GM19193 (cell line): ENCODE data around the gene JARID2.

Experiments used
- POLR2A ChIP-seq: IDR thresholded peaks from 4 replicates; pipeline ENCODE4 v1.6.1; 2011; ENCODE audit not compliant: insufficient read depth, insufficient read length; ENCODE audit errors: extremely low read depth

JARID2 gene

DNA sequence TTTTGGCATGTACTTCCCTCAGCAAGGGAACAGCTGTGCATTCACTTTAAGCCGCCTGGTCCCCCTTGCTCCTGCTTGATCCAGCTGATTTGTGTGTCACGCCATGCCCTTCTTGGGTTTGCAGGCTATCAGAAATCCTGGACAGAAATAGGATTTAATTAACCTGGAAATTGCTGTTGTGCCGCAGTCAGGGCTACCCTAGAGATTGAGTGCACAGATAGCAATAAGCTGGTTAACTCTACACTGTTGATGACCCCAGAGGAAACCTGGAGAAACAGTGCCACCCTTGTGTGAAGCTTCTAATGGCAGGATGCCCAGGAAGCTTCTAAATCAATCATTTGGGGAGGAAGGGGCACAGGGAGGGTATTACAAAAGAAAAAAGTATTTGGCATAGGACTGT is 199.0 kb downstream of the JARID2 start:
- no peak for TF ChIP-seq POLR2A

GRCh38 chr6:15447546-15448267 is 201.8 kb downstream of the JARID2 start:
- no peak for TF ChIP-seq POLR2A

DNA sequence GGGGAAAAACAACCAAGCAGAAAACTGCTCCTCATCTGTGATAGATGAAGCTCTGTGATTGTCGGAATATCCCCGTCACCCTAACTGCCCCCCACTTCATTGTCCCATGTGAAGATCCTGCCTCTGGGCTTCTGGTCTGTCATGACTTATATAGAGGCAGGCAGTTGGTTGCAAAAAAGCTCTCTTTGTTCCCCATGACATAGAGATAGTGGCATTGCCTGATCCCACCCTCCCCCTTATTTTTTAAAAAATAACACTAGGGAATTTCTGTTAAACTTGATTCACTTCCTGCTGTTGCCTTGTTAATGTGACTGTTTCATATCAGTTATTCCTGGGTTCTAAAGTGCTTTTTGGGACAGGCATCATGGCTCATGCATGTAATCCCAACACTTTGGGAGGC is 203.1 kb downstream of the JARID2 start:
- TF ChIP-seq POLR2A = no peak

- no peak for TF ChIP-seq POLR2A
These were observed 205.9 kb downstream of the JARID2 start for GRCh38 chr6:15451738-15452137.

DNA sequence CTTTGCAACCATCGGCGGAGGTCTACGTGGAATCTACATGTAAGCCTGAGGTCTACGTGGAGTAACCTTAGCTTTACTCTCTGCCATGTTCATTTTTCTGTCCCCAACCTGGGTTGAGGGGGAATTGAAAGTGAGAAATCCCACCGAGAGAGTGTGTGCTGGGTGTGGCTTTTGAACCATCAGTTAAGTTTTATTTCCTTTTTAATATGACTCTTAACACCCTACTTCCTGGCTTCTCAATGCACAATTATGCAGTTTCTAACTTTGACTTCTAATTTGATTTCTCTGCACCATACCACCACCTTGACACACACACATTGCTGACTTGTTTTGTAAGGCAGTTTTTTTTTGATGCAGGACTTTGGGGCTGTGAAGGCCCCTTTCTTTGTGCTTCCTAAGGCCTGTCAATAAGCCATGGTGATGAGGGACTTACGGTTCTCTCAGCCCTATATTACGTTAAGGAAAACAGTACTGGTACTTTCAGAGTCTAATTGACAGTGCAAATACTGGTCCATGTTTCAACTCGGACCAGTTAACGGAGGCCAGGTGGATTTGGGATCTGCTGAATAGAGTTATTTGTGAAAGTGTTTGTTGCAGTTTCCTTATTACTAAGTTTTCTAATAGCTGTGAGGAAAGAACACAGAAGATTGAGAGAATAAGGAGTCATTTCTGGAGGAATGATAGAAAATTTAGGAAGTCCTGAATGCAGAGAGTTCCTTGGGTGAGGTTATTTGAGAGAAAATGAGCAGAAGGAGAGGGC is 206.5 kb downstream of the JARID2 start:
- TF ChIP-seq POLR2A = no peak

DNA sequence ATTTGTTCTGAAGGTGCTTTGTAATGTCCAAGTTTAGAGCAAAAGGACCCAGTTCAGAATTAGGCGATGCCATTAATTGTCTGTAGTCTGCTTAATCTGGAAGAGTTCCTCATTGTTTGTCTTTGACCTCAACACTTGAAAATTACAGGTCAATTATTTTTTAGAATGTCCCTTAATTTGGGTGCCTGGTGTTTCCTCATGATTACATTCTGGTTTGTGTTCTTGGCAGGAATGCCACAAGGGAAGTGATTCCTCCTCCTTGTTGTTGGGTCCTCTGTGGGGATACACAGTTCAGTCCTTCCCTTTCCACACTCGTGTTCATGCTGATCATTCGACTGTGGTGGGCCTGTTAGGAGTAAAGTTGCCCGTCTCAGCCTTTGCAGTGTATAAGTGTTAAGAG is 207.3 kb downstream of the JARID2 start:
- TF ChIP-seq POLR2A = no peak

GRCh38 chr6:15453622-15454021 is 207.8 kb downstream of the JARID2 start:
- no peak for TF ChIP-seq POLR2A

DNA sequence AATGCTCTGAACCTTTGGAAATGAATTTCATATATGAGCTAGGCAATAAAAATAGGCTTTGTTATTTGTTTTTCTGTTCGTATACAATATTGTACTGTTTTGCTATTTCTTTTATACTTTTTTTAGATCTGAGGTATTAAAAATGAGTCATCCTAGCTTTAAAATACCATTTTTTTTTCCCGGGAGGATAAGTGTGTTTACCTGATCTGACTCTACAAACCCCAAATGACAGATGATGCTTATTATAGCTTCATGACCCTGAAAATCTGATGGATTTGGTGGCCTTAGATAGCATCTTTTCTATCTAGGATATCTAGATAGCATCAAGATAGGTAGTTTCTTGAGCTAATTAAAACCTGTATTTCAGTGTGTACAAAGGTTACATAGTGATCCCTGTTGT is 210.6 kb downstream of the JARID2 start:
- no peak for TF ChIP-seq POLR2A

DNA sequence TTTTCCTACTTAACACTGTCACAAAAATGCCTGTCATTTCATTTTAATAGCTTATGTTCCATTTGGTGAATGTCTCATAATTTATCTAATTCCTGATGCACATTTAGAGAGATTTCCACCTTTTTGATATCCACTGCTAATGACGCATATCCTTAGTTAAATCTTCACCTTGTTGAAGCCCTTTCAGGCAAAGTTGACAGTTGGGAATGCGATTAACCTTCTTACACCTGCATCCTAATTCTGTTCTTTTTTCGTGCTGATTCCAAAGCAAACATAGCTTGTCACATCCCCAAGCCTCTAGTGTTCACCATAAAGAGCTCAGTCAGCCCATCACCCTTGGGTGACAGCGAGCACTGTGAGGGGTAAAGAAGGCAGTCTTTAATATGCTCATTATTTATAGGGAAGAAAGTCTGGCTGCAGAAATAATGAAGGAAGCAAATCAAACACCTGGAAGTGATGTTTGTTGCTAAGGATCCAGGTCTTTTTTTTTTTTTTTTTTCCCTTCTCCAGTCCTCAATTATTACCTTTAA is 211.3 kb downstream of the JARID2 start:
- TF ChIP-seq POLR2A = no peak

DNA sequence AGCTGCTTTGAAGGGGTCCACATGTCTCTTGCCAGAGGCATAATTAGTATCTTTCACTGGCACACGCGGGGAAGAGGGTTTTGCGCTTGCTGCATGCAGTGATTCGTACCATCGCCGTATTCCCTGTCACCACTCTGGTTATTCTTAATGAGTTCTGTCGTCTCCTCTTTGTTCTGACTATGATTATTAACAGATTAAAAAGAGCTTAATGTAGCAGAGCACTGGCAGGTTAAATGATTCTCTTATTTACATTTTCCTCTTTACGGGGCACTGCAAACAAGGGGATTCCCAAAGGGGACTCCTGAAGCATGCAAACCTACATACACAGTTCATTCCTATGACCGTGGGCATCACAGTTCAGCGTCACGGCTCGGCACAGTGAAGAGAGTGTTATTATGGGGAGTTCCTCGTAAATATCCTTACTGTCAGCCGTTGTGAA is 212.2 kb downstream of the JARID2 start:
- no peak for TF ChIP-seq POLR2A

DNA sequence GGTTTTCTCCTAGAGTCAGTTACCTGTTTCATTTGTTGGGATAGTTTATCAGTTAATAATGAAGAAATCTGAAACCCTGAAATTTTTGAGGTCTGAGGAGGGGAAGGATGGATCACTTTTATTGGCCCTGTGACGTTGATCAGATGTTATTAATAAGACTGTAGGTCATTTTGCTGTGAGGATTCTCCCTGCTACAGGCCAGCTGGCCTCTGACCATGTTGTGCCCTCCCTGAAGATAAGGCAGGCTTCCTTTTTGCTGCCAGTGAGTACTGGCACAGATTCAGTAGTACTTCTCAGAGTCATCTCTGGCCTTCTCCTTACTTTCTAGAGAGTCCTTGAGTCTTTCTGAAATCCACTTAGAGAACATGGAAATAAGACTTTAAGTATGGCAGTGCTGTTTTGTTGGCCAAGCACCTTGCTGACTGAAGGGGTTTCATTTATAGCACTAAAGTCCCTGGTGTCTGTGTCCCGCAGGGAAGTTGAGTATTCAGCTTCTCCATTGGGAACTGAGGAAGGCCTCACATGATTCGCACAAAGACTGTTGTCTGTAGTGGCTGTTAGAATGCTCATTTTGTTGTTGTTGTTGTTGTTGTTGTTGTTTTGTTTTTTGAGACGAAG is 214.3 kb downstream of the JARID2 start:
- no peak for TF ChIP-seq POLR2A

DNA sequence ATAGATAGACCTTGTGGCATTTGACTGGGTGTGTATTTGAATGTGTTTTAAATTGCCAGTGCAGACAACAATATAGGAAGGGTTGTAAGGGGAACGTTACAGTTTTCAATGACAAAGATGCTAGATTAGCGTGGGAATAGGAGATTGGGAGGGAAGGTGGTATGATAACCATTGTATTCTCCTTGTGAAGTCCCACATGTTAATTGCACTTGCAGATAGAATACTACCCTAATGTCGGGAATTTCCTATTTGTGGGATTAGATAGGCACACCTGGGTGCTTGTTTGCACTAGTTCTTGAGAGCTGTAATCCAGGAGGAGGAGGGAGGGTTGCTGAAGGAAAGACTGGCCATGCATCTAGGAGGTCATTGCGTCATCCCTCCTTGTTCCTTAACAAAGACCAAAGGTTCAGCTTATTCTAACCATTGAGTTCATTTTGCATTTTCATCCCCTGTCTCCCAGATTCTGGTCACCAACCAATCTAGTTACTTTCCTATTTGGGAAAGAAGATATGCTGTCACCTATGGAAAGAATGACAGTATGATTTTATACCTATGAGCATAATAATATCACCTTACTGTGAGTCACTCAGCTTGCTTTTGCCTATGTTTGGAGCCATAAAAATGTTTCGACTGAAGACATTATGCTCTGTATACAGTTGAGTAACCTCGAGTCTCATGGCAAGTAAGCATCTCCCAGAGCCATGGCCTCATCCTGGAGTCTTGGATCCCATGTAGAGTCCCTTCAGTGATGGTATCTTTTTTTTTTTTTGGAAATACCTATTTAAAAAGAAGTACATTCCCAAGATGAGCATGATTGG is 215.5 kb downstream of the JARID2 start:
- no peak for TF ChIP-seq POLR2A

DNA sequence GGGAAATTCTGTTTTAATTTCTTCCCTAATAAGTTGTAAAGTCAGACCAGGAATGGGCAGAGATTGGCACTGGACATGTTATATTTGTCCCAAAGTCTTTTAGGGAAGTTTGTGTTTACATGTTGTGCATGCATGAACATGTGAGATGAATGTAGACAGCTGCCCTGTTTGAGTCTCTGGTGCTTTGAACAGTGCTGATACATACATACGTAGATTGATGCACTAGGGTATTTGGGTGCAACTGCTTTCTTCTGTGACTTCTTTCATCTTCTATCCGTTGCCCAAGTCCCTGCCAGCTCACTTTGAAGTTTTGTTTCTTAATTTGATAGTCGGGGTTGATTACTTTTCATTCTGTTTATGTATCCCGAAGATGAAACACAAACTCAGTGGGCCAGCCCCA is 216.4 kb downstream of the JARID2 start:
- no peak for TF ChIP-seq POLR2A

GRCh38 chr6:15462717-15463525 is 217.1 kb downstream of the JARID2 start:
- no peak for TF ChIP-seq POLR2A
